IPS DF 19.7 (cell line): ENCODE measurements around the gene ITPKC.

Experiments
- DNase-seq: peaks from one replicate; pipeline ENCODE4 v3.0.0-alpha.2; 2013; ENCODE audit warnings: low read depth, low spot score

ITPKC gene

GRCh38 chr19:40740747-40741146, 23.8 kb downstream of the ITPKC start:
- no peak for DNase-seq

GRCh38 chr19:40741527-40742390, 24.8 kb downstream of the ITPKC start:
- DNase-seq = no peak

GRCh38 chr19:40742477-40742876, 25.6 kb downstream of the ITPKC start:
- DNase-seq = no peak

GRCh38 chr19:40742886-40743285, 26.0 kb downstream of the ITPKC start:
- no peak for DNase-seq

- no peak for DNase-seq
These were observed 27.0 kb downstream of the ITPKC start for GRCh38 chr19:40743926-40744325.

- no peak for DNase-seq
These were observed 27.9 kb downstream of the ITPKC start for GRCh38 chr19:40744554-40745401.

- DNase-seq = no peak
These were observed 28.5 kb downstream of the ITPKC start for GRCh38 chr19:40745402-40745780.

- DNase-seq = no peak
These were observed 30.6 kb downstream of the ITPKC start for GRCh38 chr19:40747536-40747935.

GRCh38 chr19:40750058-40750873, 33.4 kb downstream of the ITPKC start, which contains the start of gene ACTMAP:
TSS of gene ACTMAP (minus strand) at chr19:40750477. CDS start at chr19:40749803, 674 bp downstream.
- DNase-seq = peak; percentile 98

- peak; percentile 91 for DNase-seq
These were observed 34.1 kb downstream of the ITPKC start, which contains the start of gene SNRPA for GRCh38 chr19:40750874-40751537. TSS of gene SNRPA (plus strand) at chr19:40751203. CDS start at chr19:40751409, 206 bp downstream.

GRCh38 chr19:40752257-40752781, 35.4 kb downstream of the ITPKC start:
- DNase-seq = no peak

- DNase-seq = no peak
These were observed 37.8 kb downstream of the ITPKC start for GRCh38 chr19:40754611-40755247.

GRCh38 chr19:40755248-40755624, 38.3 kb downstream of the ITPKC start:
- DNase-seq = no peak

- no peak for DNase-seq
These were observed 38.9 kb downstream of the ITPKC start for GRCh38 chr19:40755791-40756190.

GRCh38 chr19:40756502-40757110, 39.7 kb downstream of the ITPKC start:
- no peak for DNase-seq

- no peak for DNase-seq
These were observed 41.6 kb downstream of the ITPKC start for GRCh38 chr19:40758491-40758890.

- no peak for DNase-seq
These were observed 42.4 kb downstream of the ITPKC start for GRCh38 chr19:40759352-40759751.

- no peak for DNase-seq
These were observed 46.0 kb downstream of the ITPKC start for GRCh38 chr19:40762754-40763470.

GRCh38 chr19:40763526-40763925, 46.6 kb downstream of the ITPKC start:
- DNase-seq = no peak
